Glutamatergic neuron (in vitro differentiated cells): ENCODE results near the gene PEX14. TPM values are rescaled to one million over a fixed set of nuclear protein-coding genes. Genes with fewer than 3 reads are reported as not detected.
"Not testable (repeated sequence)": the region's sequence is repeated elsewhere in the genome, so short reads cannot be mapped to it uniquely, and the experiment has no call there.

ENCODE experiments used
- DNase-seq: peaks from one replicate; pipeline ENCODE4 v3.0.0; 2022
- H3K27ac Mint-ChIP-seq: one replicate; pipeline ENCODE4 v1.8.0; 2020; ENCODE audit warnings: mild to moderate bottlenecking, mixed read lengths, inconsistent platforms; ENCODE audit not compliant: unreplicated experiment
- H3K27me3 Mint-ChIP-seq: one replicate; pipeline ENCODE4 v1.8.0; 2020; ENCODE audit warnings: mild to moderate bottlenecking, moderate library complexity, mixed read lengths, inconsistent platforms; ENCODE audit not compliant: unreplicated experiment
- H3K36me3 Mint-ChIP-seq: one replicate; pipeline ENCODE4 v1.8.0; 2020; ENCODE audit warnings: mild to moderate bottlenecking, mixed read lengths, inconsistent platforms; ENCODE audit not compliant: unreplicated experiment
- H3K4me1 Mint-ChIP-seq: one replicate; pipeline ENCODE4 v1.8.0; 2020; ENCODE audit warnings: mild to moderate bottlenecking, low read depth, mixed read lengths, inconsistent platforms; ENCODE audit not compliant: unreplicated experiment
- H3K4me3 Mint-ChIP-seq: one replicate; pipeline ENCODE4 v1.8.0; 2020; ENCODE audit warnings: mild to moderate bottlenecking, mixed read lengths, inconsistent platforms; ENCODE audit not compliant: unreplicated experiment
- H3K9me3 Mint-ChIP-seq: one replicate; pipeline ENCODE4 v1.8.0; 2020; ENCODE audit warnings: mild to moderate bottlenecking, moderate library complexity, mixed read lengths, inconsistent platforms; ENCODE audit not compliant: unreplicated experiment
- CTCF ChIP-seq: fragments of 200-600 bp; sonication (generic); IDR thresholded peaks from one replicate; pipeline ENCODE4 v1.5.0; 2021; ENCODE audit not compliant: partially characterized antibody, unreplicated experiment
- long read RNA-seq: library from polyadenylated mRNA; unstranded; transcript quantifications from one replicate; pipeline ENCODE4 v2.0.0, GENCODE V29; 2020; ENCODE audit not compliant: unreplicated experiment
- total RNA-seq: library from RNA; stranded (reverse); fragmentation: NEBNext Ultra II Directional; extraction: Animal tissue kit (Norgen Biotek cat#: 25700); gene quantifications from one replicate; pipeline ENCODE4 v1.2.1, GENCODE V29; 2021; ENCODE audit not compliant: unreplicated experiment

The PEX14 gene
- total RNA-seq, result 25.8 TPM
- long read RNA-seq, partial matches to known transcripts, result 1 of 4 reads
- long read RNA-seq, other reads (novel, unspliced or antisense), result 1 of 4 reads

- Mint-ChIP-seq H3K4me3 (peak within 1 kb of the TSS; percentile 91), H3K27ac (peak within 1 kb of the TSS; percentile 81), H3K36me3 (no peaks in the 10 kb centered on the region), H3K9me3 (peaks cover 2% of the 10 kb centered on the region), H3K27me3 (peaks cover 4% of the 10 kb centered on the region), H3K4me1 (peaks cover 4% of the 10 kb centered on the region)
- no peak for TF ChIP-seq CTCF
- peak; percentile 93 for DNase-seq
These were observed at the start of gene PEX14 for GRCh38 chr1:10474613-10475507. PEX14 (plus strand) TSS chr1:10474950; CDS start chr1:10474967, 17 bp downstream.

GRCh38 chr1:10425826-10426534 is 48.8 kb upstream of the PEX14 start:
- DNase-seq, H3K27me3 Mint-ChIP-seq, H3K36me3 Mint-ChIP-seq: not testable (repeated sequence)
- peaks cover 16% of the 10 kb centered on the region for H3K9me3 Mint-ChIP-seq
- H3K27ac Mint-ChIP-seq, result peak overlapping the region; percentile 94
- H3K4me1 Mint-ChIP-seq, result peaks cover 25% of the 10 kb centered on the region
- H3K4me3 Mint-ChIP-seq, result peak overlapping the region; percentile 44

GRCh38 chr1:10426535-10426848 is 48.3 kb upstream of the PEX14 start:
- not testable (repeated sequence) for H3K27me3 Mint-ChIP-seq, H3K27ac Mint-ChIP-seq, DNase-seq, H3K4me3 Mint-ChIP-seq, H3K36me3 Mint-ChIP-seq
- Mint-ChIP-seq H3K4me1 (peaks cover 29% of the 10 kb centered on the region), H3K9me3 (peaks cover 19% of the 10 kb centered on the region)

DNA sequence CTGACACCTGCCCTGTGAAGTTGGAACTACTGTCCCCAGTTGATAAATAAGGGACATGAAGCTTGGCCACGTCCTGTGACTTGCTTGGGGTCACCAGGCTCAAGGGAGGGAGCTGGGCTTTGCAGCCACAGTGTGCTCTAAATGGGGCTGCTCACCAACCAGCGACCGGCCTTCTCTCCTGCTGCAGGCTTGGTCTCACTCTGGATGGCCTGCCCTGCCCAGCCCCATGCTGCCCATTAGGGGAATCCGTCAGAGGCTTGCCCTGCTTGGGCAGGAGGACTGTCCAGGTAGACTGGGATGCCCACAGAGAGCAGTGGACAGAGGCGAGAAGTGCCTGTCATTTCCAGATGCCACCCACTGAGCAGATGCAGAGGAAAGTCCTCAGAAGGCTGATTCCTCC is 45.8 kb upstream of the PEX14 start:
- Mint-ChIP-seq H3K36me3 (no peaks in the 10 kb centered on the region), H3K27me3 (peaks cover 7% of the 10 kb centered on the region), H3K27ac (no peak overlapping the region), H3K4me3 (no peak overlapping the region), H3K9me3 (peaks cover 10% of the 10 kb centered on the region), H3K4me1 (peaks cover 30% of the 10 kb centered on the region)
- DNase-seq, result no peak
- TF ChIP-seq CTCF, result no peak

- H3K4me3 Mint-ChIP-seq, result peak overlapping the region; percentile 93
These were observed 44.9 kb upstream of the PEX14 start for GRCh38 chr1:10429868-10430215.

More at GRCh38 chr1:10429868-10430215, 44.9 kb upstream of the PEX14 start:
- Mint-ChIP-seq H3K36me3 (no peaks in the 10 kb centered on the region), H3K4me1 (peaks cover 26% of the 10 kb centered on the region), H3K27me3 (peaks cover 7% of the 10 kb centered on the region), H3K9me3 (peaks cover 10% of the 10 kb centered on the region), H3K27ac (peak overlapping the region; percentile 17)
- no peak for DNase-seq
- TF ChIP-seq CTCF, result no peak
